Activated CD4-positive, alpha-beta T cell treated with anti-CD3 and anti-CD28 coated beads, Interleukin-2, amount 50 U/mL, for 4 hours (primary cell): Measurements from ENCODE around the gene CIROP.

ENCODE experiments used
- DNase-seq, 2 experiments: peaks; one replicate each; pipeline ENCODE4 v3.0.0-alpha.2; 2020

The CIROP gene

GRCh38 chr14:23093104-23093503 lies 11.7 kb downstream of the CIROP start:
- no peak for DNase-seq

GRCh38 chr14:23091294-23092225 lies 13.2 kb downstream of the CIROP start:
- DNase-seq, result no peak

- no peak for DNase-seq
Measured at GRCh38 chr14:23090254-23090636, 14.5 kb downstream of the CIROP start.

DNA sequence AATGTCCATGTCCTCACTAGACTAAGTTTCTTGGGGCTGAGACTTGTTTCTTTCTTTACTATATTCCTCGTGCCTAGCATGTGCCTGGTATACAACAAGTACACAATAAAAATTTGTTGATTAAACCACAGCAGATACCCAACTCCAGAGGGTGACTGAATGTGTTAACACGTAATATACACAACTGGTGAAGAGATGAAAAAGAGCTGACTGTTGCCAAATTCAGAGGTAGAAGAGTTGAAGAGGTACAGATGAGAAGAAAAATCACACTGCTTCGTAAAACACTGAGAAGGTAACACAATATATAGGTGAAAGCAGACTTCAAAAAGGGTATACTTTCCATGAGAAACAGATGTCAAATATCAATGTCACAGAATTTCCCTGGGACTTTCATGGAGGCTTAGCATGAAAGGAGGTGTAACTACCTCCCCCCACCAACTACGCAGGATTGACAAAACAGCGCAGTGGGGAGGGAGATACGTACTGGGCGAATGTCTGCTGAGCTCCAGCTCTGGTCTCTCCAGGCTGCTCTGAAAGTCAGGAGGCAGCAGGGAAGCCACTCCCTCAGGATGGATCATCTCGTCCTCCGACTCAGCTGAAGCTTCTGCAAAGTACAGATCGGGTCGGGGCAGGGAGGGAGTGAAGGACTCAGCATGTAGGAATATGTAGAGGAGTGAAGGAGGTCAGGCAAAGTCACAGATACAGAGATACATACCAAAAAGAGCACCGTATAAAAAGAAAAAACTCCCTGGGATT lies 15.1 kb downstream of the CIROP start:
- no peak for DNase-seq

- no peak for DNase-seq
Measured at GRCh38 chr14:23086565-23086964, 18.2 kb downstream of the CIROP start.

GRCh38 chr14:23085458-23085857 lies 19.3 kb downstream of the CIROP start:
- no peak for DNase-seq

DNA sequence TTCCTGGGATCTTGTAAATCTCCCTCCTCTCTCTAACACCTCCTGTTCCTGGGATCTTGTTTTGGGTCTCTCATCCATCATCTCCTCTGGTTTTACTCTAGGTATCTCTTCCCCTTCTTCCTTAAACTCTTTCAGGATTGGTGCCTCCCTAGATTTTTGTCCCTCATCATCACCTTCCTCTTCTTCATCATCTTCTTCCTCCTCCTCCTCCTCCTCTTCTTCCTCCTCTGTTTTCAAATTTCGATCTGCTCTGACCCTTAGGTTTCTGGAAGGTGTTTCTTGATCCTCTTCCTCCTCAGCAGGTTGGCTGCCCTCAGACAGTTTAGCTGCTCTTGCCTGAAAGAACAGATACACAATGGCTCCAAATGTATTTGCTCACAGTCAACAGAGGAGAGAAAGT lies 24.3 kb downstream of the CIROP start:
- no peak for DNase-seq

GRCh38 chr14:23079716-23080115 lies 25.1 kb downstream of the CIROP start:
- DNase-seq, result no peak

GRCh38 chr14:23078692-23079116 lies 26.1 kb downstream of the CIROP start:
- no peak for DNase-seq

DNA sequence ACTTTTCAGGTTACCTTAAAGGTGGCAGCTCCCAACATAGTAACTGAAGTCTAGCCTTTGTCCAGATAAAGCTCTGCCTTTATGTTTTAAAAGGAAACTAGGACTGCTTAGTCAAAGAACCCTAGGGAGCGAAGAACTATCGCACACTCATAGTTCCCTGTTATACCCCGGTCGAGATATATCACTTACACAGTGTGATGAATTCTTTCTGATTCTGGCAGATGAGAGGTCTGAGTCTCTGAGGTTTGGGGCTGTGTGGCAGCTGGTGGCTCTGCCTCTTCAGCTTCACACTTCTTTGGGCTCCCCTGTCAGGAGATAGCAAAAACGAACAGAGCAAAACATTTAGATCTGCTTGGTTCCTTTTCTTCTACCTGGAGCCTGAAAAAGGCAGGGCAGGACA lies 26.8 kb downstream of the CIROP start:
- DNase-seq, result no peak

DNA sequence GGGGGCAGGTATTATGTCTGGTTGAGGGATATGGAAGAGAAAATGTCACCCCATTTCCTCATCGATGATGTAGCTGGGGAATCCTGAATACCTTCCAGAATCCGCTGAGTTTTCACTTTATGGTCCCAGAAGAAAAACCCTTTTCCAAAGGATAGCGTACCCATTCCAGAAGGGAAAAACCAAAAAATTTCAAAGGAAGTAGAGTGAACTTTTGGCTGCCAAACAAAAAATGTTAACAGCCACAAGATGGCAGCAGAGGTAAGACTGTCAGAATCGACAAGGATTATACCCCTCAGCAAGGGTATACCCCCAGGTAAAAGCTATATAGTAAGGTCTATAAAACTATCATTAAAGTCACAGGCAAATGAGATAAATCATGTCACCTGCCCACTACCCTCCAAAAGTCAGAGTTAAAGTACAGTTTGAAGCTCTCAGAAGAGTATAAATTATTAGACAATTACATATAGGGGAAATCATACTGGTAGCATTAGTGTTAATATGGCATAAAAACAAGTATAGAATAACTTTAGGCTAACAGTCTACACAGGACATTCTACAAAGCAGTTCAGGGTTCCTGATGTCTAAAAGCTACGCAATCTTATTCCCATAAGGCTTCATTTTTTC lies 27.9 kb downstream of the CIROP start:
- no peak for DNase-seq

GRCh38 chr14:23074906-23075305 lies 29.9 kb downstream of the CIROP start:
- no peak for DNase-seq

DNA sequence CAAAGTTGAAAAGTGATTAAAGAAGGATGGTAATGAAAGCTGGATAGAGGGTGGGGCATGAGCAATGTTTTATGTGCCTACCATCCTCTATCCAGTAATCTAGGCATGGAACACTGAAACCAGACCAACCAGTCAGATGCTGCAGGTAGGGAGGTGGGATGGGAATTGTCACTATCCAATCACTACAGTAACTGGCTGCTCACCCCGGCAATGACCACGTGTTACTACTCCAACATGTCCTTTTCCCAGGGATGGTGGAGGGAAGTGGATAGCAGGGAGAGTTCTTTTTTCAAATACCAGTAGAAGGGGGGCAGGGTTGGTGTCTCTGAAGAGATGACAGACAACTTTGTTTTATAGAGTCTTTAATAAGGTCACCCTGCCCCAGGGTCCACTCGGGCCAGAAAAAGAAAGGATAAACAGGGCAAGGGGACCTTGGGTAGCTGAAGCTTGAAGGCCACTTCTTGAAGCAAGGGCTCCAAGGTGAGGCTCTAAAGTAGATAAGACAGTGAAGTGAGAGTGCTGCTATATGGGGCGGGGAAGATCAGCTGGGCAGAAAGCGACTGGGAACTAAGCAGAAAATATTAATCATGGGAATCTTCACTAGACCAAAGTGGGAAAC lies 32.8 kb downstream of the CIROP start:
- no peak for DNase-seq

GRCh38 chr14:23071244-23071920 lies 33.4 kb downstream of the CIROP start:
- DNase-seq, result peak; percentile 71 to 73

GRCh38 chr14:23070262-23071129 lies 34.3 kb downstream of the CIROP start:
- no peak for DNase-seq

DNA sequence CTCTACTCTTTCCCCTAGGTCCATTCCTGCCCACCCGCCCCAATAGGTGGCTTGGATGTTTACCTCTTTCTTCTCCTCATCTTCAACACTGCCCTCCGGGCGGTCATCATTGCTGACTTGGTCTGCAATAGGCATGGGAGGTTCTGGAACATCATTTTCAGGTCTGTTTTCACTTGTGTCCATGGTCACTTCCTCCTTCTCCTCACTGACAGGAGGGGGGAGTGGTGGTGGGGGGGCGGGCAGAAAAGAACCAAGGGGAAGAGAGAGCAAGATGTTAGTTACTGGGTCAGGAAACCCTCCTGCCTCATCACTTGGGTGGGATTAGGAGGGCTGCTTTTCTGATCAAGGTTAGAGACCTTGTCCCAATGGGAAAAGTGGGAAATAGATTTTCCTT lies 35.4 kb downstream of the CIROP start:
- no peak for DNase-seq

DNA sequence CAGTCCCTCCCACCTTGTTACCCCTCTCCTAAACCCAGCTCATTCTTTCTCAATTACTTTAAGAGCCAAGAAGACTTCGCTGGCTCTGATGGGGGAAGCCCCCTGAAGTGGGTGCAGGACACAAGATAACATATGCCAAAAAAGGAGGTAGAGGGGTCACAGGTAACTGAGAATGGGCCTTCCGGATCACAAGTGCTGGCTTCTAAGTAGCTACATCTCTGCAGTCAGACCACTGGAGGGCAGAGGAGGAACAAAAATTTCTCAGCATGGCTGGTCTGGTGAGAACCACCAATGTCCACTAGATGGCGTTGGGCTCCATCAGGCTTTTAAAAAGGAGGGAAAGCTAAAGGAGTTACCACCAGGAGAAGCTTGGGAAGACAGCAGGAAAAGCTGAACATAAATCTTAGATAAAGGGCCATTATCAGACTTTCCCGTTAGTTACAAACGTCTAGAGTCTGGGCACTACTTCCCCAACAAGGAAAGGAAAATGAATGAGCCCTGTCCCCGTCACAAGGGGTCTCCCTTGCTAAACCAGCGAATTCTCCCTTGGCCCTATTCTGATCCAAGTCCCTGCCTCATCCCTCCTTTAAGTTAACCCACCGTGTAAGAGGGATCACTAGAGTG lies 35.9 kb downstream of the CIROP start:
- peak; percentile 58 to 65 for DNase-seq

DNA sequence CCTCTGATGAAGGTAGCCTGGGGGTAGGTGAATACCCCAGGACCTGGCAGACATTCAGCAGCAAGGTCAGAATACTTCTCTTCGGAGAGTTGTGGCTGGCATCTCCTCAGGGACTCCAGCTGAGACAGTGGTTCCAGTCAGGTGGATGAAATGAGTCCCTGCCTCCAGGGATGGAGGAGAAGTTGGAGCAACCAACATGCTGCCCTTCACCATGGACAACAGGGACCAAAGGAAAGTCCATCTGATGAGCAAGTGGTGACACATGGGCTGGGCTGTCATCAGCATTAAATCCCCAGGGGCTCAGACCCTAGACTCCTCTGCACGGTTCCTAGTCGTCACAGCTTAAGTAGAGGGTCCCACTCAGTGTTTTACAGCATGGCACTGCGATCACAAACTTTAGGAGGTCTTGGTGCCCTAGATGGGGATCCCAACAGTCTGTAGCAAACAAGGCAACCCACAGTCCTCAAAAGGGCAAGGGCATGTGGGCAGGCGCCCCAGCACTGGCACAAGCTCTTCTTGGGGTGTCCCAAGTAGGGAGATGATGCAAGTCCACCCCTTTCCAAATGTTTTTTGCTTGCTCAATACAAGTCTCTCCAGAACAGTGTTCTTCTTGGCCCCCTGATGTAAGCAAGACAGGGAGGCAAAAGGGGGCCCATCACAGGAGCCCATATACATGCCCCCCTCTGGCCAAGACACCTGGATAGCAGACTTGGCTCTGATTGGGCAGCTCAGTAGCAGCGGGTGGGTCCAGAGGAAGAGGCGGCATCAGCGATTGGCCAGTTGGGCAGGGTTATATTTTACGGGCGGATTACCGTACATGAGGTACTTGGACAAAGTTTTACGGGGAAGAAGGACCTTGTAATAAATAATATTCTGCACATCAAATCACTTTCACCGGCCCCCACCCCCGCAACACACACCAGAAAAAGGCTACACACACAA lies 36.7 kb downstream of the CIROP start:
- DNase-seq, result no peak

GRCh38 chr14:23066855-23067744 lies 37.7 kb downstream of the CIROP start:
- DNase-seq, result no peak
